Neural cell (in vitro differentiated cells): ENCODE results near the gene DDX27.

Experiments
- EP300 ChIP-seq: fragments of 450-650 bp; conservative IDR thresholded peaks from 2 replicates; pipeline ENCODE4 v1.6.1; 2014; ENCODE audit warnings: antibody characterized with exemption, mild to moderate bottlenecking, moderate library complexity; ENCODE audit not compliant: poor library complexity, severe bottlenecking
- EZH2 ChIP-seq: fragments of 200-600, 300-800 bp; shearing (Covaris generic), sonication (generic); IDR thresholded peaks from 2 replicates; pipeline ENCODE4 v1.6.1; 2014; ENCODE audit warnings: antibody characterized with exemption, low read length, borderline replicate concordance, mild to moderate bottlenecking; ENCODE audit not compliant: insufficient read depth, poor library complexity, severe bottlenecking
- MXI1 ChIP-seq: fragments of 450-650 bp; conservative IDR thresholded peaks from 2 replicates; pipeline ENCODE4 v1.6.1; 2014; ENCODE audit warnings: antibody characterized with exemption, mild to moderate bottlenecking; ENCODE audit not compliant: poor library complexity, severe bottlenecking
- POLR2AphosphoS5 ChIP-seq: IDR thresholded peaks from 2 replicates; pipeline ENCODE4 v1.6.1; 2012
- RAD21 ChIP-seq: fragments of 450-650 bp; conservative IDR thresholded peaks from 2 replicates; pipeline ENCODE4 v1.6.1; 2014; ENCODE audit warnings: antibody characterized with exemption, mild to moderate bottlenecking, moderate library complexity
- SMC3 ChIP-seq: fragments of 450-650 bp; conservative IDR thresholded peaks from 2 replicates; pipeline ENCODE4 v1.6.1; 2014; ENCODE audit warnings: antibody characterized with exemption, mild to moderate bottlenecking, moderate library complexity; ENCODE audit not compliant: poor library complexity
- TAF1 ChIP-seq: IDR thresholded peaks from 2 replicates; pipeline ENCODE4 v1.6.1; 2012; ENCODE audit warnings: low read depth
- TF ChIP-seq, protein P1 (sequence below): fragments of 450-650 bp; IDR thresholded peaks from 2 replicates; pipeline ENCODE4 v1.5.1; 2014; ENCODE audit warnings: antibody characterized with exemption, mild to moderate bottlenecking, moderate library complexity; ENCODE audit not compliant: poor library complexity, severe bottlenecking
- TF ChIP-seq, protein P2 (sequence below): IDR thresholded peaks from 2 replicates; pipeline ENCODE4 v1.6.1; 2012; ENCODE audit warnings: borderline replicate concordance

GRCh38 chr20:49261173-49261572 is 42.0 kb downstream of the DDX27 start:
- TF ChIP-seq, protein P1, sequence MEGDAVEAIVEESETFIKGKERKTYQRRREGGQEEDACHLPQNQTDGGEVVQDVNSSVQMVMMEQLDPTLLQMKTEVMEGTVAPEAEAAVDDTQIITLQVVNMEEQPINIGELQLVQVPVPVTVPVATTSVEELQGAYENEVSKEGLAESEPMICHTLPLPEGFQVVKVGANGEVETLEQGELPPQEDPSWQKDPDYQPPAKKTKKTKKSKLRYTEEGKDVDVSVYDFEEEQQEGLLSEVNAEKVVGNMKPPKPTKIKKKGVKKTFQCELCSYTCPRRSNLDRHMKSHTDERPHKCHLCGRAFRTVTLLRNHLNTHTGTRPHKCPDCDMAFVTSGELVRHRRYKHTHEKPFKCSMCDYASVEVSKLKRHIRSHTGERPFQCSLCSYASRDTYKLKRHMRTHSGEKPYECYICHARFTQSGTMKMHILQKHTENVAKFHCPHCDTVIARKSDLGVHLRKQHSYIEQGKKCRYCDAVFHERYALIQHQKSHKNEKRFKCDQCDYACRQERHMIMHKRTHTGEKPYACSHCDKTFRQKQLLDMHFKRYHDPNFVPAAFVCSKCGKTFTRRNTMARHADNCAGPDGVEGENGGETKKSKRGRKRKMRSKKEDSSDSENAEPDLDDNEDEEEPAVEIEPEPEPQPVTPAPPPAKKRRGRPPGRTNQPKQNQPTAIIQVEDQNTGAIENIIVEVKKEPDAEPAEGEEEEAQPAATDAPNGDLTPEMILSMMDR = no peak
- TF ChIP-seq SMC3 = no peak
- TF ChIP-seq, protein P2, sequence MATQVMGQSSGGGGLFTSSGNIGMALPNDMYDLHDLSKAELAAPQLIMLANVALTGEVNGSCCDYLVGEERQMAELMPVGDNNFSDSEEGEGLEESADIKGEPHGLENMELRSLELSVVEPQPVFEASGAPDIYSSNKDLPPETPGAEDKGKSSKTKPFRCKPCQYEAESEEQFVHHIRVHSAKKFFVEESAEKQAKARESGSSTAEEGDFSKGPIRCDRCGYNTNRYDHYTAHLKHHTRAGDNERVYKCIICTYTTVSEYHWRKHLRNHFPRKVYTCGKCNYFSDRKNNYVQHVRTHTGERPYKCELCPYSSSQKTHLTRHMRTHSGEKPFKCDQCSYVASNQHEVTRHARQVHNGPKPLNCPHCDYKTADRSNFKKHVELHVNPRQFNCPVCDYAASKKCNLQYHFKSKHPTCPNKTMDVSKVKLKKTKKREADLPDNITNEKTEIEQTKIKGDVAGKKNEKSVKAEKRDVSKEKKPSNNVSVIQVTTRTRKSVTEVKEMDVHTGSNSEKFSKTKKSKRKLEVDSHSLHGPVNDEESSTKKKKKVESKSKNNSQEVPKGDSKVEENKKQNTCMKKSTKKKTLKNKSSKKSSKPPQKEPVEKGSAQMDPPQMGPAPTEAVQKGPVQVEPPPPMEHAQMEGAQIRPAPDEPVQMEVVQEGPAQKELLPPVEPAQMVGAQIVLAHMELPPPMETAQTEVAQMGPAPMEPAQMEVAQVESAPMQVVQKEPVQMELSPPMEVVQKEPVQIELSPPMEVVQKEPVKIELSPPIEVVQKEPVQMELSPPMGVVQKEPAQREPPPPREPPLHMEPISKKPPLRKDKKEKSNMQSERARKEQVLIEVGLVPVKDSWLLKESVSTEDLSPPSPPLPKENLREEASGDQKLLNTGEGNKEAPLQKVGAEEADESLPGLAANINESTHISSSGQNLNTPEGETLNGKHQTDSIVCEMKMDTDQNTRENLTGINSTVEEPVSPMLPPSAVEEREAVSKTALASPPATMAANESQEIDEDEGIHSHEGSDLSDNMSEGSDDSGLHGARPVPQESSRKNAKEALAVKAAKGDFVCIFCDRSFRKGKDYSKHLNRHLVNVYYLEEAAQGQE = no peak
- no peak for TF ChIP-seq POLR2AphosphoS5
- TF ChIP-seq TAF1 = no peak
- no peak for TF ChIP-seq EZH2
- TF ChIP-seq EP300 = no peak
- TF ChIP-seq MXI1 = no peak
- no peak for TF ChIP-seq RAD21
